HG02642 (cell line): ENCODE data around the gene KRT17.
A peak's percentile ranks its signal among the peaks of the same experiment; 100 is the strongest.

Experiments used
- ATAC-seq: cut with Tn5 transposase; IDR thresholded peaks from one replicate; pipeline ENCODE4 v1.9.1; 2021; ENCODE audit warnings: mild to moderate bottlenecking; ENCODE audit not compliant: unreplicated experiment, poor library complexity

Gene KRT17

GRCh38 chr17:41624208-41625101, at the start of gene KRT17:
KRT17 (minus strand) TSS chr17:41624575; CDS start chr17:41624509, 66 bp downstream.
- ATAC-seq, result no peak

- ATAC-seq, result no peak
Observed at GRCh38 chr17:41672153-41672552, 47.8 kb upstream of the KRT17 start.

GRCh38 chr17:41667280-41668041, 43.1 kb upstream of the KRT17 start:
- ATAC-seq, result no peak

- ATAC-seq, result peak; percentile 46
Observed at GRCh38 chr17:41666708-41667279, 42.4 kb upstream of the KRT17 start.

- peak; percentile 40 for ATAC-seq
Observed at GRCh38 chr17:41666237-41666641, 41.9 kb upstream of the KRT17 start.

- peak; percentile 73 for ATAC-seq
Observed at GRCh38 chr17:41665566-41666236, 41.3 kb upstream of the KRT17 start.

GRCh38 chr17:41664587-41665565, 40.5 kb upstream of the KRT17 start:
- no peak for ATAC-seq

- ATAC-seq, result no peak
Observed at GRCh38 chr17:41664172-41664457, 39.7 kb upstream of the KRT17 start.

GRCh38 chr17:41663451-41664171, 39.2 kb upstream of the KRT17 start:
- no peak for ATAC-seq

GRCh38 chr17:41660221-41660711, 35.9 kb upstream of the KRT17 start:
- no peak for ATAC-seq

GRCh38 chr17:41659427-41660212, 35.2 kb upstream of the KRT17 start:
- no peak for ATAC-seq

- ATAC-seq, result no peak
Observed at GRCh38 chr17:41658846-41659245, 34.5 kb upstream of the KRT17 start.

GRCh38 chr17:41657936-41658335, 33.6 kb upstream of the KRT17 start:
- ATAC-seq, result no peak

- no peak for ATAC-seq
Observed at GRCh38 chr17:41657176-41657754, 32.9 kb upstream of the KRT17 start.

GRCh38 chr17:41656249-41657023, 32.1 kb upstream of the KRT17 start:
- ATAC-seq, result no peak

GRCh38 chr17:41655611-41656111, 31.3 kb upstream of the KRT17 start:
- ATAC-seq, result no peak
